GM12892 (cell line): Measurements from ENCODE around the gene TMOD4. TPM values are rescaled to one million over a fixed set of nuclear protein-coding genes. Genes with fewer than 3 reads are reported as not detected.
A peak's percentile ranks its signal among the peaks of the same experiment; 100 is the strongest.
"Not testable (repeated sequence)": the region's sequence is repeated elsewhere in the genome, so short reads cannot be mapped to it uniquely, and the experiment has no call there.

Experiments
- DNase-seq: peaks from one replicate; pipeline ENCODE4 v3.0.0; 2011; ENCODE audit not compliant: insufficient read length
- FAIRE-seq: peaks from 2 replicates; lab custom pipeline; 2011; peaks lifted over from hg19 to GRCh38; lab: Jason Lieb, UNC
- POLR2A ChIP-seq: IDR thresholded peaks from 2 replicates; pipeline ENCODE4 v1.6.1; 2011; ENCODE audit warnings: low read depth, low read length, control low read depth
- POLR2AphosphoS5 ChIP-seq: IDR thresholded peaks from 2 replicates; pipeline ENCODE4 v1.6.1; 2011; ENCODE audit warnings: low read depth, low read length, control low read depth
- TAF1 ChIP-seq: IDR thresholded peaks from 2 replicates; pipeline ENCODE4 v1.6.1; 2011; ENCODE audit warnings: low read depth, mild to moderate bottlenecking, control low read depth, low read length, borderline replicate concordance
- polyA plus RNA-seq: library from polyadenylated mRNA; unstranded; fragments of >200 nt; gene quantifications from one replicate; pipeline ENCODE4 v1.2.1, GENCODE V29; 2012; ENCODE audit warnings: missing spikeins, inconsistent platforms; ENCODE audit not compliant: missing spikeins

The TMOD4 gene
- polyA plus RNA-seq = not detected

- TF ChIP-seq POLR2AphosphoS5 = no peak
- TF ChIP-seq TAF1 = no peak
- TF ChIP-seq POLR2A = no peak
- FAIRE-seq = peak; percentile 51
- DNase-seq = no peak
Observed at GRCh38 chr1:151175863-151176262, at the start of gene TMOD4. Gene TMOD4, minus strand, starts transcription at chr1:151175981. Its CDS starts 1,106 bp downstream, at chr1:151174875.

- DNase-seq (no peak), FAIRE-seq (no peak)
- no peak for TF ChIP-seq TAF1
- TF ChIP-seq POLR2A = no peak
- no peak for TF ChIP-seq POLR2AphosphoS5
Observed at GRCh38 chr1:151222130-151222529, 46.3 kb upstream of the TMOD4 start.

- DNase-seq = no peak
- no peak for TF ChIP-seq POLR2A
- TF ChIP-seq POLR2AphosphoS5 = no peak
- no peak for TF ChIP-seq TAF1
- FAIRE-seq = no peak
Observed at GRCh38 chr1:151221616-151222015, 45.8 kb upstream of the TMOD4 start.

GRCh38 chr1:151213560-151213959 lies 37.8 kb upstream of the TMOD4 start:
- no peak for TF ChIP-seq POLR2A
- no peak for TF ChIP-seq TAF1
- no peak for TF ChIP-seq POLR2AphosphoS5
- DNase-seq (no peak), FAIRE-seq (no peak)

GRCh38 chr1:151211972-151212705 lies 36.4 kb upstream of the TMOD4 start:
- no peak for TF ChIP-seq TAF1
- no peak for TF ChIP-seq POLR2AphosphoS5
- no peak for DNase-seq
- FAIRE-seq = no peak

GRCh38 chr1:151210830-151211229 lies 35.0 kb upstream of the TMOD4 start:
- DNase-seq (no peak), FAIRE-seq (no peak)
- TF ChIP-seq POLR2A (no peak), POLR2AphosphoS5 (no peak), TAF1 (no peak)

- DNase-seq, FAIRE-seq: not testable (repeated sequence)
Observed at GRCh38 chr1:151205381-151205965, 29.7 kb upstream of the TMOD4 start.

GRCh38 chr1:151199873-151200581 lies 24.2 kb upstream of the TMOD4 start:
- FAIRE-seq = no peak
- no peak for TF ChIP-seq POLR2AphosphoS5
- TF ChIP-seq POLR2A = no peak
- TF ChIP-seq TAF1 = no peak
- DNase-seq = no peak

GRCh38 chr1:151198254-151199127 lies 22.7 kb upstream of the TMOD4 start, which contains the start of gene PIP5K1A:
Gene PIP5K1A, plus strand, starts transcription at chr1:151198552. Its CDS starts 445 bp downstream, at chr1:151198997.
- peak; percentile 75; the same call in 1 of the 2 replicates for TF ChIP-seq POLR2A
- peak; percentile 77; the same call in 1 of the 2 replicates for TF ChIP-seq POLR2AphosphoS5
- TF ChIP-seq TAF1 = peak; percentile 76
- FAIRE-seq (peak; percentile 93), DNase-seq (peak; percentile 99)

GRCh38 chr1:151197863-151198253 lies 22.1 kb upstream of the TMOD4 start:
- DNase-seq (no peak), FAIRE-seq (no peak)

GRCh38 chr1:151196292-151196800 lies 20.6 kb upstream of the TMOD4 start:
- no peak for FAIRE-seq
- TF ChIP-seq TAF1 (no peak), POLR2A (no peak), POLR2AphosphoS5 (no peak)
- DNase-seq = no peak

More at GRCh38 chr1:151197863-151198253, 22.1 kb upstream of the TMOD4 start:
- TF ChIP-seq POLR2AphosphoS5 = no peak

GRCh38 chr1:151194894-151195594 lies 19.3 kb upstream of the TMOD4 start:
- FAIRE-seq, DNase-seq: not testable (repeated sequence)
